ENCODE measurements around the gene ZFPL1.

GRCh38 chr11:65134952-65135632 lies 51.1 kb downstream of the ZFPL1 start:
- TF ChIP-seq CTCF (conservative IDR thresholded peaks at IDR 0.05) (no peak), ZFX (IDR thresholded peaks at IDR 0.05) (no peak)

All from C4-2B (cell line).